NCI-H2196 (cell line): ENCODE results near the gene ZCCHC7.
A peak's percentile ranks its signal among the peaks of the same experiment; 100 is the strongest.
"Not testable (repeated sequence)": the region's sequence is repeated elsewhere in the genome, so short reads cannot be mapped to it uniquely, and the experiment has no call there.

Experiments
- DNase-seq: peaks from one replicate; lab custom pipeline; 2025; ENCODE audit not compliant: unreplicated experiment; lab: John Stamatoyannopoulos, UW

Gene ZCCHC7

GRCh38 chr9:37292896-37293295 is 172.5 kb downstream of the ZCCHC7 start:
- DNase-seq, result no peak

GRCh38 chr9:37293664-37294524 is 173.5 kb downstream of the ZCCHC7 start:
- no peak for DNase-seq

- DNase-seq, result no peak
These were observed 174.8 kb downstream of the ZCCHC7 start for GRCh38 chr9:37295178-37295577.

DNA sequence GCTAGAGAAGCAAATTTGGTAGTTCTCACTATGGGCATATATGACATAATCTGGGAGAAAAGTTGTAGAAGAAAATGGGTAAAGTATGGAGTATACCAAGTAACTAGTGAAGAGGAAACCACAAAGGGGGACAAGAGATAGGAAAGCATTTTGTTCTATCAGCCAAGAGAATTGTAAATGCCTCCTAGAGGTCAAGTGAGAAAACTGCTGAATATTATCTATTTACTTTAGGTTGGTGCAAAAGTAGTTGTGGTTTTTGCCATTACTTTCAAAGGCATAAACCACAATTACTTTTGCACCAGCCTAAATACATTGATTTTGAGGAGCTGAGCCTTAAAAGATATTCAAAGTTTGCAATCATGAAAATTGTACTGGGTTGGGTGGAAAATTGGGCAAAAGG is 175.4 kb downstream of the ZCCHC7 start:
- no peak for DNase-seq

DNA sequence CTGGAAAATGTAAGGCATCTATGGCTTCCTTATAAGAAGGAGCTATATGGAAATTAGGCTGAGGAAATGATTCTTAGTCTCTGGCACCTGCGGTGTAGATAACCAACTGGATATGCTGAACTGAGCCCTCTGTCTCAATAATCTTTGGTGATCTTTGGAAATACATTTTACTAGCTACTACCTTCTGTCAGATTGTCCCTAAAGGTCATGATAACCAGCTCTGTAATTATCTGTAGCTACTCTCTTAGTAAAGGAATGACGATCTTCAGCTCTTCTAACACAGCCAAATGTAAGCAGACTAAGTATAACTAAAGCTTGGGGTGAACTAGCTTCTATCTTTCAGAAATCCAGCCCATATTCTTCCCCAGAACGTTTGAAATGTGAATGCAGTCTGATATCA is 177.2 kb downstream of the ZCCHC7 start:
- DNase-seq, result no peak

GRCh38 chr9:37300620-37301019 is 180.2 kb downstream of the ZCCHC7 start:
- no peak for DNase-seq

DNA sequence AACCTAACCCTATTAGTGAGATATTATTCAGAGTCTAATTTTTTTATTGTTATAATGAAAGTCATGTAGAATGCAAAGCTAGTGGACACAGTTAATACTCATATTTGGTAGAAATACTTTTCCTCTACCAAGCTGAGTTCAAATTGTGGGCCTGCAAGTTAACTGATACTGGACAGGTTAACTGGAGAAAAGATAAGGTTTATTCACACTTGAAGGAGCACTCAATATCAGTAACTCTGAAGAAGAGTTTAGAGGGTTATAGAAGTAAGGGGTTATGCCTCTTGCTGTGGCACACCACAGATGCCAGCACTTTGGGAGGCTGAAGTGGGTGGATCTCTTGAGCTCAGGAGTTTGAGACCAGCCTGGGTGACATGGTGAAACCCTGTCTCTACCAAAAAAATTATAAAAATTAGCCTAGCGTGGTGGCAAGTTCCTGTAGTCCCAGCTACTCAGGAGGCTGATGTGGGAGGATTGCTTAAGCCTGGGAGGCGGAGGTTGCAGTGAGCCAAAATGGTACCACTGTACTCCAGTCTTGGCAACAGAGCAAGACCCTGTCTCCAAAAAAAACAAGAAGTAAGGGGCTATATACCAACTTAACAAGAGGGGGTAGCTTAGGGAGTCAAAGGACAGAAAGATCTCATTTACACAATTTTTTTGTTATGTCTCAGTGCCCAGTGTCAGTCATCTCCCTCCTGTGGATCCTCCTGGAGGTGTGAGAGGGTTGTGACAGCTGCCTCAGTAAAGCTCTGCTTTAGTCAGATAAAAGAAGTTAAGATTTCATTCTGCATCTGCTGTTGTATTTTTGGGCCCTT is 180.9 kb downstream of the ZCCHC7 start:
- no peak for DNase-seq

- DNase-seq, result no peak
These were observed 181.4 kb downstream of the ZCCHC7 start for GRCh38 chr9:37301854-37302172.

DNA sequence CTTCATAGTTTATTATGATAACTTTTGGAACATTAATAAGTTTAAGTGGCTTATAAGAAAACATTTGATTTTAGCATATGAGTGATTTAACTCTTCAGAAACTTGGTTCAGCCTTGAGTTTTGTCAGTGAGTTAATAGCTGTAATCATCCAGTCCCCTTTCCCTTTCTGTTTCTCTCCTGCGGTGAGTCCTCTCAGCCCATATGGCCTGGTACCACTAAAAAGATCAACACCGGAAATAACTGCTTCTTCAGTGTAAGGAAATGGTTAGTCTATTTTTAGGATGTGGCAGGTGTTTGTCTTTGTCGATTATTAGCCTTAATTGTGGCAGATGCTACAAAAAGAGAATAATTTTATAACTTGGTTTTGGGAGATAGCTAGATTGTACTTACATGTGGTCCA is 181.9 kb downstream of the ZCCHC7 start:
- DNase-seq, result no peak

GRCh38 chr9:37303272-37303671 is 182.9 kb downstream of the ZCCHC7 start:
- DNase-seq, result not testable (repeated sequence)

DNA sequence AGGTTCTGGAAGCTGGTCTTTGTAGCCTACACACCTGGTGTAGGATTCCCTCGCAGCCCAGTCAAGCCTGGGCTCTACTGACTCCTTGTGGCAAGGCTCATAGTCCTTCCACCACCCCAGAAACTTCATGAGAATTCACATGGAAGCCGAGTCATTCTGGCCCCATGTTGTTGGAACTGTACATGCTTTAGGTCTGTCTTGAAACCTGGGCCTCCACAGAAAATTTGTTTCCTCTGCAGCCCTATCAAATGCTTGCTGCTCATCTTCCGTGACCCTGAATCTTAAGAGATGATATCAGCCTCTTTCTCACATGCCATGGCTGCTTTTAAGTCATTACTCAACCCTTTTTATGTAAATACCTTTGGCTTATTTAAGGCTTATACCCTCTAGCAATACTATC is 188.8 kb downstream of the ZCCHC7 start:
- no peak for DNase-seq

GRCh38 chr9:37311938-37312708 is 191.7 kb downstream of the ZCCHC7 start:
- DNase-seq, result no peak

- no peak for DNase-seq
These were observed 203.9 kb downstream of the ZCCHC7 start for GRCh38 chr9:37324261-37324683.

GRCh38 chr9:37324691-37325490 is 204.5 kb downstream of the ZCCHC7 start:
- DNase-seq, result peak; percentile 32

- no peak for DNase-seq
These were observed 205.4 kb downstream of the ZCCHC7 start for GRCh38 chr9:37325778-37326177.

GRCh38 chr9:37327553-37327952 is 207.2 kb downstream of the ZCCHC7 start:
- no peak for DNase-seq

DNA sequence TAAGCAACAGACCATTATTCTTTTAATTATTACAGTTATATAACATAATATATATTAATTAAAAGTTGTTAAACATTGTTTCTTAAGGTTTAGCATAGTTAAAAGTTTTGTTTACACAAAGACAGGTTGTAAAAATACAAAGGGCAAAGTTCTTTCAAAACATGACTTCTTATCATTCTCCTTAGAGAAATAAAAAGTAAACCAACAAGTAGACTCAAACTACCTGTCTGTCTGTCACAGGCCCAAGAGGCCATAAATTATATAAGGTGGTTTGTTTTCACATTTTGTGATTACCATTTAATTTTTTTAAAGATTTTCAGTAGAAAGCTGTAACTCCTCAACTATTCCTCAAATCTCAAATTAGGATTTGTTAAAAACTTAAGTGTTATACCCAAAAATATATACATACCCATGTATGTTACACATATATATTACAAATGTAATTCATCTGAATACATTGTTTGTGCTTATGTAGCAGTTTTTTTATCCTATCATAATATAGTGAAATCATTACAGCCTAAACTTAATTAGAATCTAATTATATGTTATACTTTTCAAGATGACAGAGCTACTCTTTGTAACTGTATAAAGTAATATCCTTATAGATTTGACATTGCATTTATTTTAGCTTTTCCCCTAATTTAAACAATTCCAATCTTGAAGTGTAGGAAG is 208.3 kb downstream of the ZCCHC7 start:
- DNase-seq, result no peak

- DNase-seq, result peak; percentile 28
These were observed 209.2 kb downstream of the ZCCHC7 start for GRCh38 chr9:37329576-37329975.

GRCh38 chr9:37331871-37332270 is 211.5 kb downstream of the ZCCHC7 start:
- DNase-seq, result no peak

DNA sequence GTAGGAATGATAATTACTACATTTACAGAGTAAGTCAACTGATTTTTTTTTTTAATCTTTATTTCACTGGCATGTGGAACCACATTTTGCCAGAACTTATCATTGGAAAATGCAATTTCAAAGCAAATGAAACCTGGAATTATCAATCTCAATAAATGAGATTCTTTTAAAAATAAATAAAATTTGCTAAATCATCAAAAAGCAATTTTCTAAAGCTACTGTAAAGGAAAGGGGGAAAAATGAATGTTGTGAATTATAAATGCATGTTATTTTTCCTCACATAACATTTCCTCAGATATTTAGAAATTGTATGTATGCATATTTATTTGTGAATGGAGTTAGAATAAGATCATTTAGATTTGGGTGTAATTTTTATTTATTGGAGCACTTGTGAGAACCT is 212.2 kb downstream of the ZCCHC7 start:
- no peak for DNase-seq
